ENCODE measurements around the gene TRIM60.
"Not testable (repeated sequence)": the region's sequence is repeated elsewhere in the genome, so short reads cannot be mapped to it uniquely, and the experiment has no call there.

The TRIM60 gene

GRCh38 chr4:165048170-165048569 is 16.4 kb downstream of the TRIM60 start:
- DNase-seq (ENCODE audit: low read depth, low spot score) = no peak
- no peak overlapping the region for H3K27ac ChIP-seq

GRCh38 chr4:165052627-165053026 is 20.8 kb downstream of the TRIM60 start:
- H3K27ac ChIP-seq = no peak overlapping the region
- DNase-seq (ENCODE audit: low read depth, low spot score) = no peak

- no peak within 1 kb of the TSS for H3K27ac ChIP-seq
These were observed 21.8 kb downstream of the TRIM60 start, which contains the start of gene TRIM75 for GRCh38 chr4:165053645-165054044. TSS of gene TRIM75 (plus strand) at chr4:165053866. CDS start at chr4:165059148, 5,282 bp downstream.

GRCh38 chr4:165055601-165056000 is 23.8 kb downstream of the TRIM60 start:
- H3K27ac ChIP-seq = no peak overlapping the region
- no peak for DNase-seq (ENCODE audit: low read depth, low spot score)

More at GRCh38 chr4:165053645-165054044, 21.8 kb downstream of the TRIM60 start, which contains the start of gene TRIM75:
- DNase-seq (ENCODE audit: low read depth, low spot score) = no peak

- H3K27ac ChIP-seq = no peak overlapping the region
- DNase-seq (ENCODE audit: low read depth, low spot score) = no peak
These were observed 26.9 kb downstream of the TRIM60 start for GRCh38 chr4:165058666-165059065.

GRCh38 chr4:165059386-165059785 is 27.6 kb downstream of the TRIM60 start:
- no peak for DNase-seq (ENCODE audit: low read depth, low spot score)
- H3K27ac ChIP-seq = no peak overlapping the region

GRCh38 chr4:165060938-165061337 is 29.1 kb downstream of the TRIM60 start:
- no peak overlapping the region for H3K27ac ChIP-seq
- DNase-seq (ENCODE audit: low read depth, low spot score) = no peak

GRCh38 chr4:165070560-165070959 is 38.8 kb downstream of the TRIM60 start:
- DNase-seq (ENCODE audit: low read depth, low spot score) = no peak
- no peak overlapping the region for H3K27ac ChIP-seq

GRCh38 chr4:165073346-165073745 is 41.5 kb downstream of the TRIM60 start:
- DNase-seq (ENCODE audit: low read depth, low spot score); H3K27ac ChIP-seq: not testable (repeated sequence)

- no peak overlapping the region for H3K27ac ChIP-seq
- DNase-seq (ENCODE audit: low read depth, low spot score) = no peak
These were observed 45.3 kb downstream of the TRIM60 start for GRCh38 chr4:165077034-165077578.

GRCh38 chr4:165079476-165079875 is 47.7 kb downstream of the TRIM60 start:
- DNase-seq (ENCODE audit: low read depth, low spot score) = peak; percentile 16
- no peak overlapping the region for H3K27ac ChIP-seq

- DNase-seq (ENCODE audit: low read depth, low spot score); H3K27ac ChIP-seq: not testable (repeated sequence)
These were observed 53.0 kb downstream of the TRIM60 start for GRCh38 chr4:165084787-165085186.

- H3K27ac ChIP-seq = no peak overlapping the region
- DNase-seq (ENCODE audit: low read depth, low spot score) = no peak
These were observed 54.1 kb downstream of the TRIM60 start for GRCh38 chr4:165085946-165086345.

- no peak for DNase-seq (ENCODE audit: low read depth, low spot score)
- H3K27ac ChIP-seq = no peak overlapping the region
These were observed 56.6 kb downstream of the TRIM60 start for GRCh38 chr4:165088366-165088765.

Measured in epithelial cell of prostate (primary cell).